Activated T-cell treated with anti-CD3 and anti-CD28 coated beads, Interleukin-2, amount 50 U/mL, for 4 hours (primary cell): ENCODE measurements around the gene SLC15A2. TPM values are rescaled to one million over a fixed set of nuclear protein-coding genes. Genes with fewer than 3 reads are reported as not detected.
"Not testable (repeated sequence)": the region's sequence is repeated elsewhere in the genome, so short reads cannot be mapped to it uniquely, and the experiment has no call there.

Experiments used
- ATAC-seq, 2 donors: fragments of 200-7000 bp; cut with Tn5 transposase; one replicate each; pipeline ENCODE4 v1.10.0; 2021
- DNase-seq: peaks from one replicate; pipeline ENCODE4 v3.0.0-alpha.2; 2020
- H3K27me3 Mint-ChIP-seq: one replicate; pipeline ENCODE4 v1.8.0; 2021; ENCODE audit warnings: low read depth, mixed read lengths
- H3K36me3 Mint-ChIP-seq: one replicate; pipeline ENCODE4 v1.8.0; 2022; ENCODE audit warnings: mixed read lengths; ENCODE audit not compliant: insufficient read depth
- H3K4me1 Mint-ChIP-seq: one replicate; pipeline ENCODE4 v1.8.0; 2021; ENCODE audit warnings: low read depth, mixed read lengths
- H3K4me3 Mint-ChIP-seq: one replicate; pipeline ENCODE4 v1.8.0; 2021; ENCODE audit warnings: mild to moderate bottlenecking, moderate library complexity, mixed read lengths
- H3K9me3 Mint-ChIP-seq: one replicate; pipeline ENCODE4 v1.8.0; 2021; ENCODE audit warnings: mixed read lengths
- total RNA-seq, 3 donors: library from RNA; stranded (reverse); gene quantifications; one replicate each; pipeline ENCODE4 v1.2.1, GENCODE V29; 2021

Gene SLC15A2
- total RNA-seq, 3 donors from 2014 or later = 0.45 to 0.92 (median 0.66) TPM

DNA sequence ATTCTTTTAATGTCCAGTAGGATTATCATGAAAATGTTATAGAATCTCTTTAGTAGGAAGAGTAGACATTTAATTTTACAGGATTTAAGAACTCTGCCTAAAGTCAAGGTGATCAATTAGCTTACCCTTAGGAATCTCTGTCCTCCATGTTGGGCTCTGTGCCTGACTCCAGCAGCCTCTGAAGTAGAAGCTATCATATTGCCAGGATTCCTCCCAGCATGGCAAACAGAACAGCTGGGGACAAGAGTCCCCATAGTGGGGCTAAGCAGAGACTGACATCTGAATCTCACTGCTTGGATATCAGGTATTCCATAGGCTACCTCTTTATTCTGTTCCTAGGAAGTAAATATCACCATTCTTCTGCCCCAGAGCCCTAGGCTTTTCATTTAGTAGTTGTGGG is 1.5 kb downstream of the SLC15A2 start:
- Mint-ChIP-seq H3K4me3 (no peak overlapping the region), H3K9me3 (no peaks in the 10 kb centered on the region), H3K27me3 (no peaks in the 10 kb centered on the region), H3K4me1 (no peaks in the 10 kb centered on the region), H3K36me3 (peaks cover 4% of the 10 kb centered on the region)
- ATAC-seq = no peak
- no peak for DNase-seq

DNA sequence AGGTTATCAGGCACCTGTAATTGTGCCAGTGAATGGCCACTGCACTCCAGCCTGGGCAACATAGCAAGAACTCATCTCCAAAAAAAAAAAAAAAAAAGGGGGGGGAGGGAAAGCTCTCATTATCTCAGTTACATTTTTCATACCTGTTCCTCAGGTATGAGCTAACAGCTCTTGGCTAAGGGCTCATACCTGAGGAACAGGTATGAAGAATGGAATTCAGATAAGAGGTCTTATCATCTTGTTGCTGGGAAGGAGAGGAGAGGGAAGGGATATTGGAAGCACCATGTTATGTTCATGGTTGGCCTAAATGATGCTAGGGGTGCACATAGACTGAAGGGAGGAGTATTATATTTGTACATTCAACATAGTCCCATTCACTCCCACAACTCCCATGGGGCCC is 2.6 kb downstream of the SLC15A2 start:
- H3K4me3 Mint-ChIP-seq = no peak overlapping the region
- H3K27me3 Mint-ChIP-seq = no peaks in the 10 kb centered on the region
- H3K4me1 Mint-ChIP-seq = no peaks in the 10 kb centered on the region
- peaks cover 4% of the 10 kb centered on the region for H3K36me3 Mint-ChIP-seq
- DNase-seq = no peak
- ATAC-seq = no peak
- H3K9me3 Mint-ChIP-seq = no peaks in the 10 kb centered on the region

DNA sequence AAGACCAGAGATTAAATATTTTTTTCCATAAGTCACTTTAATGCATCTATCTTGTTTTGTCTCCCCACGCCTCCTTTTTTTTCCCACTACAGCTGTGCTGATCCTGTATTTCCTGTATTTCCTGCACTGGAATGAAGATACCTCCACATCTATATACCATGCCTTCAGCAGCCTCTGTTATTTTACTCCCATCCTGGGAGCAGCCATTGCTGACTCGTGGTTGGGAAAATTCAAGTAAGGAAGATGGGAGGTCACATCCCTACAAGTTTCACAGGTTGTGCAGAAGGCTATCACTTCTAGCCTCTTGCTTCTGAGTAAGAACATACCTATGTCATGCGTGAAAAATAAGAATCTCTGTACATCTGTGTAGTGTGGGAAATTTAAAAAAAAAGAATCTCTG is 3.1 kb downstream of the SLC15A2 start:
- Mint-ChIP-seq H3K9me3 (no peaks in the 10 kb centered on the region), H3K4me3 (no peak overlapping the region), H3K36me3 (peaks cover 4% of the 10 kb centered on the region), H3K27me3 (no peaks in the 10 kb centered on the region), H3K4me1 (no peaks in the 10 kb centered on the region)
- ATAC-seq (no peak), DNase-seq (no peak)

DNA sequence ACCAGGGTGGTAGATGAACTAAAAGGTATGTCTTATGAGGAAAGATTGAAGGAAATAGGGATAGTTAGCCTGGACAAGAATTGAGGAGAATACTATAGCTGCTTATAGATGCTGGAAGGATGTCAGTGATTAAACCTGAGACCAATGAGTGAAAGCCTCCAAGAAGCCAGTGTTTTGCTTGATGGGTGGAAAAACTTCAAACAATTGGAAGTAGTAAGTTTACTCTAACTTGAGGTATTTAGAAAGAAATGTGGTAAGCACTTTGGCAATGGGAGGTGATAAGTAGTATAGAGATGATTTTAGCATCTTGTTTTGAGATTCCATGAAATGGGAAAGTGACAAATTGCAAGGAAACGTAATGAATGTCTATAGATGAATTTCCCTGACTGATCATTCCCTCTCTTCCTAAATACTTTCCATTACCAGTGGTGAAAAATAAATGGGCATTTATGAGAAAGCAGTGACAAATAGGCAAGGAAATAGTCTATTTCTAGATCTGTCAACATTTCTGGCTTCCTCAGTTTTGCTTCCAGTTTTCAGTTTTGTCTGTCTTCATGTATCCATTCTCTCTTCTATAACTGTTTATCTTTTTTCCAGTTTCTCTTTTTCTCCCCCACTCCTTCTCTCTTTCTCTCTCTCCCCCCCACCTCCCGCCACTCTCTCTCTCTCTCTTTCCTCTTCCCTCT is 19.2 kb downstream of the SLC15A2 start:
- ATAC-seq = no peak
- Mint-ChIP-seq H3K9me3 (peaks cover 2% of the 10 kb centered on the region), H3K4me1 (no peaks in the 10 kb centered on the region), H3K4me3 (no peak overlapping the region), H3K36me3 (peaks cover 19% of the 10 kb centered on the region), H3K27me3 (no peaks in the 10 kb centered on the region)
- no peak for DNase-seq

DNA sequence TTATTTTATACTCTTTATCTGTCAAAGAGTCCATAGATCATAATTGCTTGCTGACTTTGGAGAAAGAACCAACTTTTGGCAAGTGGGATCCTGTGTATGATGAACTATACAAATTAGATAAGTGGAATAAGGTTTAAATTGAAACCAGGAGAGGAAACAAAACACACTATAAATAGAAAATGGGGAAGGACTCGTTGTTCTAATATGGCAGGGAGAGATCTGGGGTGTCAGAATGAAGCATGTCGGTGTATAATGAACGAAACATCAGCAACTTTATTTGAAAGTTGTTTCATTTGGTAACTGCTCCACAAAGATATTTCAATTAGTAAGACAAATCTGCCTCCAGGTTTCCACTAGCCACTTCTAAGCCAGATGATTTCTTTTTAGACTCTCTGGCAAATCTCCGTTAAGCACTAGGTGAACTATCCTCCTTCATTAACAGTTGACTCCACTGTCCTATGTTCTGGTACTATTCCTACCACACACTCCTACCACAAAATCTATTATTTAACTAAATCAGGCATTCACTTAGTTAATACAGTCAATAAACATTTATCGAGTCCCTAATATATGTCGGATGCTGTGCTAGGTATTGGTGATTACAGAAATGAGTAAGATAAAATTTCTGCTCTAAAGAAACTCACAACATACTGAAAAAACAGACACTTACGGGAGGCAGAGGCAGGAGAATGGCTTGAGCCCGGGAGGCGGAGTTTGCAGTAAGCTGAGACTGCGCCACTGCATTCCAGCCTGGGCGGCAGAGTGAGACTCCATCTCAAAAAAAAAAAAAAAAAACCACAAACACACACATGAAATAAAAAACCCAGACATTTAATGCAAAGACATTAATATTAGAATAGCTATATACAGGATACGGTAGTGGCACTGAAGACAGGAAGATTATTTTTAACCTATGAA is 20.1 kb downstream of the SLC15A2 start:
- no peak for ATAC-seq
- Mint-ChIP-seq H3K4me3 (no peak overlapping the region), H3K4me1 (no peaks in the 10 kb centered on the region), H3K27me3 (no peaks in the 10 kb centered on the region), H3K36me3 (peaks cover 15% of the 10 kb centered on the region), H3K9me3 (no peaks in the 10 kb centered on the region)
- DNase-seq = no peak

DNA sequence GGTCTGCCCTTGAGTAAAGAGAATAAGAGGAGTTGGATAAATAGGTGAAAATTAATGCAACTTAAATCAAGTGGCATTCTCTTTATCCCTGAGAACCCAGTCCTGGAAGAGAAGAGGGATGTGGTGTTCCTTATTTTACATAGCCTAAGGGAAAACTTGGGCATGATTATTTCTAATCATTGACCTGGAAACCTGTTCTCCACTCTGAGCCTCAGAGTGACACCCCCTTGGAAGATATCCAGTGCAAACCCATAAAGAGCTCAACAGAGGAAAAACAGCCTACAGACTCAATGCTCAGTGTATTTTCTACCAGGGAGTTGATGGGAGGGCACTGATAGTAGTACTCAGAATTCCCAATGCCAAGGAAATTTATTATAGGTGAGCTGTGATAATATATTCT is 22.0 kb downstream of the SLC15A2 start:
- H3K4me1 Mint-ChIP-seq = no peaks in the 10 kb centered on the region
- H3K36me3 Mint-ChIP-seq = peaks cover 14% of the 10 kb centered on the region
- ATAC-seq (no peak), DNase-seq (no peak)
- H3K27me3 Mint-ChIP-seq = no peaks in the 10 kb centered on the region
- H3K4me3 Mint-ChIP-seq = no peak overlapping the region
- H3K9me3 Mint-ChIP-seq = no peaks in the 10 kb centered on the region

DNA sequence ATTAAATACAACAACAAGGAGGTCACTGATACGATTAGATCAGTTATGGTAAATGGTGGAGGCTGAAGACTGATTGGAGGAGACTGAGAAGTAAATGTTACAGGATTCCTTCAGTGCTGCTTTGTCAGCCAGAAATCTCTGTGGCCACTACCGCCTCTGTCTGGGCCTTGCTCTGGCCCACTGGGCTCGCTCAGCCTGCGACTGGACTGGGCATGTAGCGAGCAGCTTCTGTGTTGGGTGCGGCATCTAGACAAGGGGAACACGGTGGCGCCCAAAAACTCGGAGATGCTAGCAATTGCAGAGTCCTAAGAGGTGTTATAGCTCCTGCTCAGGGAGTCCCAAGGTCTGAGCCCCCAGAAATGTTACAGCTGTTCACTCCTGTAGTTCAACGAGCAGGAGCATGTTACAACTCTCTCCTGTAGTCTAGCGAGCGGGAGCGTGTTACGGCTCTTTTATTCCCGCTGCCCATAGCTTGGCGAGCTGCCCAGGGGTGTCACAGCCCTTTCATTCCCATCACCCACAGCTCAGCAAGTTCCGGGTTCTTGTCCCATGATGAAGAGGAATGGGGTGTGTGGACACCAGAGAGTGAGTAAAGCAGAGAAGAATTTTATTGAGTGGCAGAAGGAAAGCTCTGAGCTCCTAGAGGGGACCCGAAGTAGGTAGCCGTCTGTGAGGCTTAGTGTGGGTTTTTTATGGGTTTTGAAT is 24.7 kb downstream of the SLC15A2 start:
- ATAC-seq = no peak
- no peaks in the 10 kb centered on the region for H3K4me1 Mint-ChIP-seq

DNA sequence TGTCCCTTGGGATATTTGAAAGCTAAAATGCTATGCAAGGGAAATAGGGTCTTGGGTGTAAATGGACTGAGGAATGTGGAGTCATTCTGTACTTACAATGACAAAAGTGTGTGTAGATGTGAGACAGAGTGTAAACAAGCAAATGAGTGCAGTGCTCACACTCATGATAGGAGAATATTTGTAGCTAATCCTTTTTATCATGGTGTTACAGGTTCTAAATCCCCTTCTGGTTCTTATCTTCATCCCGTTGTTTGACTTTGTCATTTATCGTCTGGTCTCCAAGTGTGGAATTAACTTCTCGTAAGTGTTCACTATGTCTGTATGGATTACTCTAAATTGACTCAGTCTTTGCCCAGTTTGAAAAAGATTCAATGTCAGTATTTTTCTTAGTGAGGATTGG is 30.5 kb downstream of the SLC15A2 start:
- Mint-ChIP-seq H3K4me1 (no peaks in the 10 kb centered on the region), H3K36me3 (peaks cover 11% of the 10 kb centered on the region), H3K4me3 (no peak overlapping the region), H3K9me3 (no peaks in the 10 kb centered on the region), H3K27me3 (no peaks in the 10 kb centered on the region)
- ATAC-seq (no peak), DNase-seq (no peak)

More for the DNA sequence above, 24.7 kb downstream of the SLC15A2 start:
- DNase-seq = no peak
- no peaks in the 10 kb centered on the region for H3K9me3 Mint-ChIP-seq
- no peak overlapping the region for H3K4me3 Mint-ChIP-seq
- H3K36me3 Mint-ChIP-seq = peaks cover 13% of the 10 kb centered on the region
- no peaks in the 10 kb centered on the region for H3K27me3 Mint-ChIP-seq

DNA sequence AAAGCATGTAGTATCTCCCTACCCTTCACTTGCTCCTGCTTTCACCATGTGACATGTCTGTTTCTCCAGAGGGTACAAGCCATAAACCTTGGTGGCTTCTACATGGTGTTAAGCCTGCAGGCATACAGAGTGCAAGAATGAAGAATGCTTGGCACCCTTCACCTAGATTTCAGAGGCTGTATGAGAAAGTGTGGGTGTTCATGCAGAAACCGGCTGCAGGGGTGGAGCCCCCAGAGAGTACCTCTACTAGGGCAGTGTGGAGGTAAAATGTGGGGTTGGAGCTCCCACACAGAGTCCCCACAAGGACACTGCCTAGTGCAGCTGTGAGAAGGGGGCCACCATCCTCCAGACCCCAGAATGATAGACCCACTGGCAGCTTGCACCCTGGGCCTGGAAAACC is 32.2 kb downstream of the SLC15A2 start:
- Mint-ChIP-seq H3K9me3 (no peaks in the 10 kb centered on the region), H3K36me3 (peaks cover 13% of the 10 kb centered on the region), H3K4me1 (no peaks in the 10 kb centered on the region), H3K4me3 (no peak overlapping the region), H3K27me3 (no peaks in the 10 kb centered on the region)
- DNase-seq (no peak), ATAC-seq (no peak)

DNA sequence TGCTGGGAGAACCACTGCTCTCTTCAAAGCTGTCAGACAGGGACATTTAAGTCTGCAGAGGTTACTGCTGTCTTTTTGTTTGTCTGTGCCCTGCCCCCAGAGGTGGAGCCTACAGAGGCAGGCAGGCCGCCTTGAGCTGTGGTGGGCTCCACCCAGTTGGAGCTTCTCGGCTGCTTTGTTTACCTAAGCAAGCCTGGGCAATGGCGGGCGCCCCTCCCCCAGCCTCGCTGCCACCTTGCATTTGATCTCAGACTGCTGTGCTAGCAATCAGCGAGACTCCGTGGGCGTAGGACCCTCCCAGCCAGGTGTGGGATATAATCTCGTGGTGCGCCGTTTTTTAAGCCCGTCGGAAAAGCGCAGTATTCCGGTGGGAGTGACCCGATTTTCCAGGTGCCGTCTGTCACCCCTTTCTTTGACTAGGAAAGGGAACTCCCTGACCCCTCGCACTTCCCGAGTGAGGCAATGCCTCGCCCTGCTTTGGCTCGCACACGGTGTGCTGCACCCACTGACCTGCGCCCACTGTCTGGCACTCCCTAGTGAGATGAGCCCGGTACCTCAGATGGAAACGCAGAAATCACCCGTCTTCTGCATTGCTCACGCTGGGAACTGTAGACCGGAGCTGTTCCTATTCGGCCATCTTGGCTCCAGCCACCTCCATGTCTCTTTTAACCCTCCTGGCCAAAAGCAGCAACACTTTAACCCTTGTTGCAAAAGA is 44.1 kb downstream of the SLC15A2 start:
- peaks cover 21% of the 10 kb centered on the region for H3K36me3 Mint-ChIP-seq
- H3K27me3 Mint-ChIP-seq, H3K9me3 Mint-ChIP-seq, DNase-seq, ATAC-seq, H3K4me1 Mint-ChIP-seq, H3K4me3 Mint-ChIP-seq: not testable (repeated sequence)

DNA sequence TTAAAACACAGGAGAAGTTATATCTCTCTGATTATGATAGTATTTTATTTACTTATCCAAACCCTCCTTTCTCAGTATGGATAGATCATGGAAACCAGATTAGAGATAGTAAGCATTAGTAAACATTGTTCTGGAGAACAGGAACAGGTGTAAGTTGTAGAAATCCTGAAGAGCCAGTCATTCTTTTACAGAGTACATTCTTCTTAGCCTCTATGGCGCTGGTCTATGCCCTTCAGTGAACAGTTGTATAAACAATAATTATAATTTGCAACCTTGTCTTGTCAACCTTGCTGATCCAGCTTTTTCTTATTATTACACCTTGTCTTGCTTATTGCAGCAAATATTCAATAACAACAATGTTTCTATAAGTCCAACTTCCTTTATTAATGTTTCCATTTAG is 47.4 kb downstream of the SLC15A2 start:
- no peak for DNase-seq
- Mint-ChIP-seq H3K27me3 (no peaks in the 10 kb centered on the region), H3K4me1 (no peaks in the 10 kb centered on the region), H3K4me3 (no peak overlapping the region), H3K36me3 (peaks cover 17% of the 10 kb centered on the region), H3K9me3 (no peaks in the 10 kb centered on the region)
- no peak for ATAC-seq

DNA sequence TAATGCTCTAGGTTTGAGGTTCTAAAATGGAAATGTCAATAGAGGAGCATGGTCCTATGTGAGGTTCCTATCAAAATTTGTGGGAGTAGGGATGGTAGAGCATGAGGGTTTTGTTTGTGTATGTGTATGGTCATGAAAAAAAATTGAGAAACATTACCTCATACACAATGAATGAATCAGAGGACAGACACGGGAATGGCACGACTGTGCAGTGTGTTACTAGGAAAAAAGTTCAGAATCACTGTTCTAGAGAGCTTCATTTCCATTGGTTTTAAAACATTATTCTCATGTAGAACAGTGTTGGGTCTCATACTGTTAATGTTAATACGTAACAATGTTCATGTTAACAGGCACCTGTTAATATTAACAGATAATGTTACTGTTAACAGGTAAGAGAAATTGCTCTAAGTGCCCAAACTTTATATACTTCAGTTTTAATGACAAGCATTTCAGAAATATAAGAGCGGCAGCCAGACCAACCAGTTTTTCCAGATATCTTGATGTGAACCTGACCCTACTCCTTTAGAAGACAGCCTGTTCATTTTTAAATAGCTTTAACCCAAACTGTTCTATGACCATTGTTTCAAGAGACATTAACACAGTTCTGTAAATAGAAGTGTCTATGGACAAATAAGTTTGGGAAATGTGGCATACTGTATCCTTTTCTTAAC is 48.0 kb downstream of the SLC15A2 start:
- H3K4me3 Mint-ChIP-seq = no peak overlapping the region
- H3K27me3 Mint-ChIP-seq = no peaks in the 10 kb centered on the region
- DNase-seq (no peak), ATAC-seq (no peak)
- peaks cover 17% of the 10 kb centered on the region for H3K36me3 Mint-ChIP-seq
- no peaks in the 10 kb centered on the region for H3K9me3 Mint-ChIP-seq
- no peaks in the 10 kb centered on the region for H3K4me1 Mint-ChIP-seq

DNA sequence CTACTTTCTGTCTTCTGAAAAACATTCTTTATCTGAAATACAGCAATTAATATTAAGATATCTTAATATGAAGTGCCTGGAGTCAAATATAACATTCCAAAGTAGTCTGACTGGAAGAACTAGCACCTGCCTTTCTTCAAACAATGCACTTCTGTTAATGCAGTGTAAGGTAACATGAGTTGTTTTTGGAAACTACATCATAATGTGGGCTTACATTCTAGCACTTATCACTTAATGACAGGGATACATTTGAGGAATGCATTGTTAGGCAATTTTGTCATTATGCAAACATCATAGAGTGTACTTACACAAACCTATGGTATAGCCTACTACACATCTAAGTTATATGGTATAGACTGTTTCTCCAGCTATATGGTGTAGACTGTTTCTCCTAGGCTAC is 49.2 kb downstream of the SLC15A2 start:
- DNase-seq (no peak), ATAC-seq (no peak)
- peaks cover 16% of the 10 kb centered on the region for H3K36me3 Mint-ChIP-seq
- no peaks in the 10 kb centered on the region for H3K27me3 Mint-ChIP-seq
- H3K4me3 Mint-ChIP-seq = no peak overlapping the region
- no peaks in the 10 kb centered on the region for H3K4me1 Mint-ChIP-seq
- no peaks in the 10 kb centered on the region for H3K9me3 Mint-ChIP-seq

DNA sequence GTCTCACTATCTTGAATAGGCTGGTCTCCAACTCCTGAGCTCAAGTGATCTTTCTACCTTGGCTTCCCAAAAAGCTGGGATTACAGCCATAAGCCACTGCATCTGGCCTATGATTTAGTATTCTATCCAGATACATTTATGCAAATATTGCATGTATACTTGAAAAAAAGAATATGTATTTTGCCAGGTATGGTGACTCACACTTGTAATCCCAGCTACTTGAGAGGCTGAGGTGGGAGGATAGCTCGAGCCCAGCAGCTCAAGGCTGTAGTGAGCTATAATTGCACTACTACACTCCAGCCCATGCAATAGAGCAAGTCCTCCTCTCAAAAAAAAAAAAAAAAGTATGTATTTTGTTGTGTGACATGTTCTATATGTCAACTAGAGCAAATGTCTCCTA is 54.4 kb downstream of the SLC15A2 start:
- no peak for DNase-seq
- Mint-ChIP-seq H3K4me1 (no peaks in the 10 kb centered on the region), H3K36me3 (peaks cover 5% of the 10 kb centered on the region), H3K9me3 (peaks cover 8% of the 10 kb centered on the region), H3K27me3 (peaks cover 1% of the 10 kb centered on the region), H3K4me3 (no peak overlapping the region)
- ATAC-seq = no peak
